HG03354 (cell line): Measurements from ENCODE around the gene ENAM.

Source experiments
- ATAC-seq: cut with Tn5 transposase; IDR thresholded peaks from one replicate; pipeline ENCODE4 v1.9.1; 2021; ENCODE audit warnings: mild to moderate bottlenecking; ENCODE audit not compliant: unreplicated experiment, poor library complexity, severe bottlenecking

The ENAM gene

GRCh38 chr4:70628444-70628843 lies at the start of gene ENAM:
ENAM (plus strand) TSS chr4:70628744; CDS start chr4:70629501, 757 bp downstream.
- no peak for ATAC-seq

- no peak for ATAC-seq
Observed at GRCh38 chr4:70581980-70582379, 46.6 kb upstream of the ENAM start.

GRCh38 chr4:70583952-70584834 lies 44.4 kb upstream of the ENAM start:
- ATAC-seq: no peak

- no peak for ATAC-seq
Observed at GRCh38 chr4:70586841-70587240, 41.7 kb upstream of the ENAM start.

- ATAC-seq: peak; percentile 99
Observed at GRCh38 chr4:70589785-70590184, 38.8 kb upstream of the ENAM start.

GRCh38 chr4:70591955-70592582 lies 36.5 kb upstream of the ENAM start, which contains the start of gene AMBN:
AMBN (plus strand) TSS chr4:70592256; CDS start chr4:70592359, 103 bp downstream.
- no peak for ATAC-seq

GRCh38 chr4:70594196-70594595 lies 34.3 kb upstream of the ENAM start:
- no peak for ATAC-seq

- no peak for ATAC-seq
Observed at GRCh38 chr4:70600305-70600704, 28.2 kb upstream of the ENAM start.

GRCh38 chr4:70600977-70601376 lies 27.6 kb upstream of the ENAM start:
- peak; percentile 15 for ATAC-seq

GRCh38 chr4:70601422-70602039 lies 27.0 kb upstream of the ENAM start:
- peak; percentile 99 for ATAC-seq

GRCh38 chr4:70603856-70604255 lies 24.7 kb upstream of the ENAM start:
- ATAC-seq: no peak

- no peak for ATAC-seq
Observed at GRCh38 chr4:70606459-70606858, 22.1 kb upstream of the ENAM start.

- no peak for ATAC-seq
Observed at GRCh38 chr4:70607334-70607853, 21.1 kb upstream of the ENAM start.

- no peak for ATAC-seq
Observed at GRCh38 chr4:70608324-70608723, 20.2 kb upstream of the ENAM start.

GRCh38 chr4:70613306-70614183 lies 15.0 kb upstream of the ENAM start:
- peak; percentile 87 for ATAC-seq

GRCh38 chr4:70614184-70614555 lies 14.4 kb upstream of the ENAM start:
- no peak for ATAC-seq

GRCh38 chr4:70619288-70619687 lies 9.3 kb upstream of the ENAM start:
- ATAC-seq: no peak

- ATAC-seq: no peak
Observed at GRCh38 chr4:70619778-70620177, 8.8 kb upstream of the ENAM start.

- ATAC-seq: no peak
Observed at GRCh38 chr4:70623323-70623722, 5.2 kb upstream of the ENAM start.
